Fibroblast of lung (primary cell): Measurements from ENCODE around the gene PLPP1.

ENCODE experiments used
- CTCF ChIP-seq, 2 donors: IDR thresholded peaks in 1 of 2; conservative IDR thresholded peaks in 1 of 2; 1 replicate in 1 of 2; 2 replicates in 1 of 2; pipeline ENCODE4 v1.5.1; 2011 to 2012; ENCODE audit warnings: low read length in 2 of 2, control low read depth in 1 of 2, inconsistent platforms in 1 of 2, low read depth in 1 of 2, mild to moderate bottlenecking in 1 of 2
- EZH2 ChIP-seq: IDR thresholded peaks from 2 replicates; pipeline ENCODE4 v1.5.1; 2012; ENCODE audit warnings: low read length, control low read depth, mild to moderate bottlenecking; ENCODE audit errors: missing control alignments

GRCh38 chr5:55429221-55429612 is 105.5 kb downstream of the PLPP1 start:
- no peak for TF ChIP-seq EZH2
- no peak for TF ChIP-seq CTCF (conservative IDR thresholded peaks at IDR 0.05 in 1 of 2, IDR thresholded peaks at IDR 0.05 in 1 of 2; ENCODE audit: low read depth in 1 of 2, low read length in 2 of 2)
